AG20443 (cell line): ENCODE results near the gene PLA2G4E.

Source experiments
- DNase-seq: peaks from one replicate; pipeline ENCODE4 v3.0.0; 2012; ENCODE audit warnings: low spot score, mixed read lengths

Gene PLA2G4E

DNA sequence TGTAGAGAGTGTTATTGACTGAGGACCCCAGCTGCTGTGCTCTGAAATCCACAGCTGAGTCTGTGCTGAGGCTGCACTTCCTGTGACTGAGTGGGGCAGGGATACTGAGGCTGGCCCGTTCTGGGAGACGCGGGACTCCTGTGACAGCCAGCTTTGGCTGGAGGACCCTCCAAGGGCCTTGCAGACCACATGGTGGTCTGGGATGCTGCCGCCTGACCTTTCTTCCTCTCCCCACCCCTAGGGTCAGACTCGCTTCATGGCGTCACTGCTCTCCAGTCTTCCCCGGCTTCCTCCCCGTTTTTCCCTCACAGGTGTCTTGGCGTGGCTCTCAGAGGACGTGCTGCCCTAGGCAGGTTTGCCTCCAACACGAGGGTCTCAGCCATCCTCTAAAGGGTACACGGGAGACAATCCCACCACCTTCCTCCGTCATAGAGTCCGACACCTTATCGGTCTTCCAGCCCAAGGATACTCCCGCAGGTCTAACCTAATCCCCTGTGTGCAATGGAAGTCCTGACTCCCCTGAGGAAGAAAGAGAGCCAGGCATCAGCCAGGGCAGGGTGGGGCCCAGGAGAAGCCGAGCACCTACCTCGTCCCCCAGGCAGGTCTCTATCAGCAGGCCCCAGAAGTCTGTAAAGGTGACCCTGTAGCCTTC is 28.6 kb downstream of the PLA2G4E start:
- DNase-seq = no peak

DNA sequence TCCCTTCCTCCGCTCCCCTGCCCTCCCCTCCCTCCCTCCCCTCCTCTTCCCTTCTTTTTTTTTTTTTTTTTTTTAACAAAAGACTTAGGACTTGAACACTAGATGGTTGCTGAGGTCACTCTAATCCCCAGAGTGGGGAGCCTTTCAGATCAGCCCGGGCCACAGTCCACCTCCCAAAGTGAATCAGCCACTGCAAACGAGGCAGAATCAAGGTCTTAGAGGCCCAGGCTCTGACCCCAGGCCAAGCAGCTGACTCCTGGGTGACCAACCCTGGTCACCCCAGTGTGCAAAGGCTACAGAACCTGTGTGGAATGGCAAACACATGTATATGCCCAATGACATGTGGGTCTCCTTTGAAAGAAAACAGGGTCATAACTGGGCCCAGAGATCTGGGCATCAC is 30.2 kb downstream of the PLA2G4E start:
- no peak for DNase-seq

GRCh38 chr15:41990243-41990605 is 30.6 kb downstream of the PLA2G4E start:
- no peak for DNase-seq

- DNase-seq = peak; percentile 93
Observed at GRCh38 chr15:41989573-41990242, 31.1 kb downstream of the PLA2G4E start.

- no peak for DNase-seq
Observed at GRCh38 chr15:41988896-41989572, 31.8 kb downstream of the PLA2G4E start.

DNA sequence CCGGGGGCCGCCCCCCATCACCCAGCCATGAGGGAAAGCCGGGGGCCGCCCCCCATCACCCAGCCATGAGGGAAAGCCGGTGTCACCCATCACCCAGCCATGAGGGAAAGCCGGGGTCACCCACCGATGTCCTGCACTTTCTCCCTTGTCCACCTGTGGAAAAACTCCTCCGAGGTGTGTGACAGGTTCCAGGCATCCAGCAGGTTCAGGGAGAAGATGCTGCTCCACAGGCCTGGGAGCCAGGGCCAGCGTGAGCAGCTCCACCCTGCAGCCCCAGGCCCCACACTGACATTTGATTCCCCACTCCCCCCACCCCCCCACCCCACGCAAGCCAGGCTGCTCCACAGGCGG is 32.9 kb downstream of the PLA2G4E start:
- DNase-seq = no peak

DNA sequence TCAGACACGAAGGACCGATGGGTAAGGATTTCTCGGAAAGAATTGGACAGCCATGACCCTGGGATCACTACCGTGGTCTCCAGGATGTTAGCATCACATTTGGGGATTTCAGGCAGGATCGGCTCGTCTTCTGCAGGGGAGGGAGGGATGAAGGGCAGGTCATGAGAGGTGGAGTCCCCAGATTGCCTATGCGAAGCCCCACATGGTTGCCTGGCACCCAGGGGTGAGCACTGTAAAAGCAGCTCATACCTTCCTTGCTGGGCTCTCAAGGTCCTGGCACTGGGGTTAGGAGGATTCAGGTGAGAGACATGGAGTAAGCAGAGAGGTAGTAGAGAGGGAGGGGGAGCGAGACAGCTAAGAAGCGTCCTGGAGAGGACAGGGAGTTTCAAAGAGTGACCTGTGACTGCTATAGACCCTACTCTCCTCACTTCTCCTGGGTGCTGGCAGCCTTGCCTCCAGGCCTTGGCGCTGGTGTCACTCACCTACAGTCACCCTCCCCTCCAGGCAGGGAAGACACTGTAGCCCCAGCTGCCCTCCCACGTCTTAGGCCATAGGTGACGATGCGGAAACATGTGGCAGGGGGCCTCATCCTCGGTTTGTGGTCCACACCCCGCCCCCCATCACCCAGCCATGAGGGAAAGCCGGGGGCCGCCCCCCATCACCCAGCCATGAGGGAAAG is 33.5 kb downstream of the PLA2G4E start:
- DNase-seq = no peak

- DNase-seq = no peak
Observed at GRCh38 chr15:41985236-41986160, 35.3 kb downstream of the PLA2G4E start.

DNA sequence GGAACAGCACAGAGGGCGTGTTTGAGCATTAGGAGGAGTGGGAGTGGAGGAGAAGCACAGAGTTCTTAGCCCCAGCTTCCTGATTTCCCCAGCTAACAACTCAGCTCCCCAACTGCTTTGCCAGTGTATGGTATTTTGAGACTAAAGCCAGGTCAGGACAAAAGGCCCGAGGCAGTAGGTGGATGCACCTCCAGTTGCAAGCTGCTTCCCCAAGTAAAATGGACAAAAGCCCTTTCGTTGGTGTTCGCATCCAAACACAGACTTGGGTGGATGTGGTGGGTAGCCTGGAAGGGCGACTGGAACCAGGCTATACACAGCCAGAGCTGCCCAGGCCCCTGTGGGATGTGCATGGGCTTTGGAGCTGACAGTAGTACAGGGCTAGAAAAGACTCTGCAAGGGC is 36.2 kb downstream of the PLA2G4E start:
- no peak for DNase-seq

- no peak for DNase-seq
Observed at GRCh38 chr15:41983621-41984571, 36.9 kb downstream of the PLA2G4E start.

DNA sequence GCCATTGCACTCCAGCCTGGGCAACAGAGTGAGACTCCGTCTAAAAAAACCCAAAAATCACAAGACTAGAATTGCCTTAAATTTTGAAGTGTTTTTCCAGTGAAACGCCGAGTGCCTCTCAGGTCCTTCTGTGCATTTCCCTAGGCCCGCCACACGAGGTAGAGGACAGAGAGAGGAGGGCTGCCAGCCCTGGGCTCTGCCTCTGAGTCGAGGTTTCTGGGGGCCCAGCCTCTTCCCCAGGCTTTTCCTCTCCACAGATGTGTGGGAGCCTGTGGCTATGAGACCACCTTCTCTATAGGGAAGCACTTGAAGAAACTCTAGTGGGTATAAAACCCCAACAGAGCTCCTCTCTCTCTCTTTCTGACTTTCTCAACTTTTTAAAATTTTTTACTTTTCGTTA is 37.6 kb downstream of the PLA2G4E start:
- no peak for DNase-seq

- DNase-seq = no peak
Observed at GRCh38 chr15:41982133-41982930, 38.5 kb downstream of the PLA2G4E start.

DNA sequence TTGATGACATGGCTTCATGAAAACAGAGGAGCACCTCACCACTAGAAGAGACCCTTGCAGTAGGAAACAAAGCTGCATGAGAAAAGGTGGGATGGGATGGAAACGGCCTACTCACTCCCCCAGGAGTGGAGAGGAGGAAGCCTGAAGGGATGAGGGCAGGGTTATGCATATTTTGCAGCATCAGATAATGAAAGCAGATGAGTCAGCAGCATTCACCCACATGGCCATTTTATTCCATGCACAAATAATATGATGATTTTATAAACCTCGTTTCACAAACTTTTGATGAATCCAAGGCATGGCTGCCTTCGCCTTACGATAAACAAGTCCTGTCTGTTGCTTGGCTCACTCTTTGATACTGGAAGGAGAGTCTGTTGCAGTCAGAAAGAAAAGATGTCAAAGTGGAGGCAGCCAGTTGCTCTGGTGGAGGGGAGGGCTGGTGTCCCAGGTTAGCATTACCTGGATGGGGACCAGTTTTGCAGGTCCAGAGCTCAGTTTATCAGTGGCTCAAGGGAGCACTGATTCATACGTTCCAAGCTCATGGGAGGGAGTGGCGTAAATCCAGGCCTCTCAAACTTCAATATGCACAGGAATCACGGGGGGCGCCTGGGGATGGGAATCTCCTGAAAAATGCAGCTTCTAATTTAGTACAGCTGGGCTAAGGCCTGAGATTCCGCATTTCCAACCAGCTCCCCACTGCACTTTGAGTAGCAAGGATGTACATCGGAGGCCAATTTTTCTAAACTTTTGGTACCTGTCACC is 39.3 kb downstream of the PLA2G4E start:
- peak; percentile 46 for DNase-seq

- DNase-seq = no peak
Observed at GRCh38 chr15:41980654-41981323, 40.1 kb downstream of the PLA2G4E start.

GRCh38 chr15:41979493-41980266 is 41.2 kb downstream of the PLA2G4E start:
- no peak for DNase-seq

DNA sequence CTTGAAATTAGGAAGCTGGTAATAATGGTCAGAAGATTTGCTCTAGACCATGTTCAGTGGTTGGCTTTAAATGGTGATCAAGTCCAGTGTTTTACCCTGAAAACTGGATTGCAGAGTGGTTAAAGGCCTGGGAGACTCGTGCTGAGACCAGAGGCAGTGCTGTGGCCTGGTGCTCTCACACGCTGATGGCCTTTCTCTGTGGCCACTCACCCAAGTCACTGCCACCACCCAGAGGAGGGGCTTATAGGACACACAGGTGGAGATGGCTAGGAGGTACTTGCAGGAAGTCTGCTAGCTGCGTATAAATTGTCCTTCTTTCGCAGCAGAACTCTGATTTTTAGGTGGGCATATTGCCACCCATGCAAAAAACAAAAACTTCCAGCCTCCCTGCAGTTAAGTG is 42.3 kb downstream of the PLA2G4E start:
- DNase-seq = no peak

DNA sequence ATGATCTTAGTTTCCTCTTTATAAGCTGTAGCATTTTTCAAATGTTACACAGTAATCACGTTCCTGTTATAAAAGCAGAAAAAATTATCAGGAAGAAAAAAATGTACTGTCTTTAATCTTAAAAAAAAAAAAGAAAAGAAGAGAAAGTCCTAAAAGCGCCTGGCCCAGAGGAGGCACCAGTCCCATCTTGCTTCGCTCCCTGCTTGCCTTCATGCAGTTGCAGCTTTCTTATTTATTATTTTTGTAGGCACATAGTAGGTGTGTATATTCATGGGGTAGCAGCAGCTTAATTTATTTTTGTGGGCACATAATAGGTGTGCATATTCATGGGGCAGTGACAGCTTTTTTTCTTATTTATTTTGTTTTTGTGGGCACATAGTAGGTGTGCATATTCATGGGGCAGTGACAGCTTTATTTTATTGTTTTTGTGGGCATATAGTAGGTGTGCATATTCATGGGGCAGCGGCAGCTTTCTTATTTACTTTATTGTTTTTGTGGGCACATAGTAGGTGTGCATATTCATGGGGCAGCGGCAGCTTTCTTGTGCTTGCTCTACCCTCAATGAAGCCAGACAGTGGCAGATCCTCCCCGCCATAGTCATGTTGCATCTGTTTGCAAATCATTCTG is 43.0 kb downstream of the PLA2G4E start:
- no peak for DNase-seq
